ENCODE measurements around the gene PPT2.

DNA sequence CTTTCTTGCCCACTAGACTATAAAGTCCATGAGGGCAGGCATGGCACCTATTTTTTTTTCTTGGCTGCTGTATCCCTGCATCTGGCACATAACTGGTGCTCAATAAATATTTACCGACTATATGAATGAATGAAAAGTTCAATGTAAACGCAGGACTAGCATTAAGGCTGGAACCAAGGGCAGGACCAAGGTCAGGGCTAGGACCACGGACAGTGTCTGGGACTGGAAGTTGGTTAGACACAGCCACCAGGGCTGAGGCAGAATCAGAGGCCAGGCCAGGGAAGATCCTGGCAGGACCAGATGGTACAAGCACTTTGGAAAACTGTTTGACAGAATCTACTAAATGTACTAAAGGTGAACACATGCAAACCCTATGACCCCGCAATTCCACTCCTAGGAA, 48.5 kb upstream of the PPT2 start:
- TF ChIP-seq CTCF (IDR thresholded peaks at IDR 0.05; ENCODE audit: extremely low read depth in 1 of 2, insufficient read depth in 1 of 2, low read depth in 1 of 2, low read length in 2 of 2) = no peak
- TF ChIP-seq EZH2 (IDR thresholded peaks at IDR 0.05; ENCODE audit: borderline replicate concordance, low read depth, low read length, severe bottlenecking) = no peak
- no peak for TF ChIP-seq POLR2A (IDR thresholded peaks at IDR 0.05; ENCODE audit: low read depth, low read length)
- TF ChIP-seq GATA2 (IDR thresholded peaks at IDR 0.05; ENCODE audit: insufficient read depth, insufficient read length, low read depth, low read length) = no peak

Data from endothelial cell of umbilical vein (primary cell).